Ishikawa (cell line): ENCODE measurements around the gene CDH23.

ENCODE experiments used
- CEBPB ChIP-seq: IDR thresholded peaks from 2 replicates; pipeline ENCODE4 v1.6.1; 2012
- CREB1 ChIP-seq: IDR thresholded peaks from 2 replicates; pipeline ENCODE4 v1.6.1; 2012; ENCODE audit warnings: low read depth
- EGR1 ChIP-seq: IDR thresholded peaks from 2 replicates; pipeline ENCODE4 v1.6.1; 2012
- EP300 ChIP-seq: IDR thresholded peaks from 2 replicates; pipeline ENCODE4 v1.6.1; 2012; ENCODE audit warnings: borderline replicate concordance
- FOXM1 ChIP-seq: IDR thresholded peaks from 2 replicates; pipeline ENCODE4 v1.6.1; 2012; ENCODE audit warnings: low read depth, borderline replicate concordance
- NFIC ChIP-seq: IDR thresholded peaks from 2 replicates; pipeline ENCODE4 v1.6.1; 2012
- RAD21 ChIP-seq: IDR thresholded peaks from 2 replicates; pipeline ENCODE4 v1.6.1; 2012; ENCODE audit warnings: low read depth
- TAF1 ChIP-seq: IDR thresholded peaks from 2 replicates; pipeline ENCODE4 v1.6.1; 2012; ENCODE audit warnings: low read depth, mild to moderate bottlenecking
- TCF12 ChIP-seq: IDR thresholded peaks from 2 replicates; pipeline ENCODE4 v1.6.1; 2012; ENCODE audit warnings: low read depth
- TEAD4 ChIP-seq: IDR thresholded peaks from 2 replicates; pipeline ENCODE4 v1.6.1; 2012
- YY1 ChIP-seq: IDR thresholded peaks from 2 replicates; pipeline ENCODE4 v1.6.1; 2012; ENCODE audit warnings: low read depth
- ZBTB7A ChIP-seq: IDR thresholded peaks from 2 replicates; pipeline ENCODE4 v1.6.1; 2012; ENCODE audit warnings: low read depth
- TF ChIP-seq, protein P1 (sequence below): IDR thresholded peaks from 2 replicates; pipeline ENCODE4 v1.6.1; 2012
- TF ChIP-seq, protein P2 (sequence below): IDR thresholded peaks from 2 replicates; pipeline ENCODE4 v1.6.1; 2012; ENCODE audit warnings: low read depth, mild to moderate bottlenecking
- TF ChIP-seq, protein P3 (sequence below): IDR thresholded peaks from 2 replicates; pipeline ENCODE4 v1.6.1; 2012

CDH23 gene

DNA sequence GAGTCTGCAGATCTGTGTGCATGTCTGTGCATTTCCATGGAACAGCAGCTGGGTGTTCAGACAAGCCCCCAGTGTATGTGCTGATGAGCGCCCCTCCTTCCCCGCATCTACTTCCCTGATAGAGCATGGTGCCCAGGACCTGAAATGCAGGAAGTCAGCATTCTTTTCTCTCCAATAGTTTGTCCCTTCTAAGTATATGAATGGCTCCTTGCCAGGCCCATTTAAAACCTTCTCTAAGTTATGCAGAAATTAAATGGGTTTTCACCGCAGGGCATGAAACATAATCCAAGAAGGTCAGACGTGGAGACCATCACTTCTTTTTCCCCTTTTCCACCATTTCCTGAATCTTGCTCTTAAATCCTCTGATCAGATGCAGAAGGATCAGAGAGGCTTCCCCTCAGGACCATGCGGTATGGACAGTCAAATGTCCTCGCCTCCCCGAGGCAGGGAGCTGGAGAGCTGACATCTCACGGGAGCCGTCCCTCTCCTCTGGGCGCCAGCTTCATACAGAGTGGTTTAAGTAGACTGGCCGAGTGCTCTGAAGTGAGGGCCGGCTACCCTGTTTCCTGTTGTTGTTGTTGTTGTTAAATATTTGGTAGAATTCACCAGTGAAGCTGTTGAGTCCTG, 167.6 kb downstream of the CDH23 start:
- TF ChIP-seq EGR1 (no peak), YY1 (no peak), NFIC (peak; percentile 55; the same call in 1 of the 2 replicates), FOXM1 (no peak)
- TF ChIP-seq, protein P1, sequence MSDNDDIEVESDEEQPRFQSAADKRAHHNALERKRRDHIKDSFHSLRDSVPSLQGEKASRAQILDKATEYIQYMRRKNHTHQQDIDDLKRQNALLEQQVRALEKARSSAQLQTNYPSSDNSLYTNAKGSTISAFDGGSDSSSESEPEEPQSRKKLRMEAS, result 0 out of 2 replicates have a peak, but pooled peaks have one; percentile 51

DNA sequence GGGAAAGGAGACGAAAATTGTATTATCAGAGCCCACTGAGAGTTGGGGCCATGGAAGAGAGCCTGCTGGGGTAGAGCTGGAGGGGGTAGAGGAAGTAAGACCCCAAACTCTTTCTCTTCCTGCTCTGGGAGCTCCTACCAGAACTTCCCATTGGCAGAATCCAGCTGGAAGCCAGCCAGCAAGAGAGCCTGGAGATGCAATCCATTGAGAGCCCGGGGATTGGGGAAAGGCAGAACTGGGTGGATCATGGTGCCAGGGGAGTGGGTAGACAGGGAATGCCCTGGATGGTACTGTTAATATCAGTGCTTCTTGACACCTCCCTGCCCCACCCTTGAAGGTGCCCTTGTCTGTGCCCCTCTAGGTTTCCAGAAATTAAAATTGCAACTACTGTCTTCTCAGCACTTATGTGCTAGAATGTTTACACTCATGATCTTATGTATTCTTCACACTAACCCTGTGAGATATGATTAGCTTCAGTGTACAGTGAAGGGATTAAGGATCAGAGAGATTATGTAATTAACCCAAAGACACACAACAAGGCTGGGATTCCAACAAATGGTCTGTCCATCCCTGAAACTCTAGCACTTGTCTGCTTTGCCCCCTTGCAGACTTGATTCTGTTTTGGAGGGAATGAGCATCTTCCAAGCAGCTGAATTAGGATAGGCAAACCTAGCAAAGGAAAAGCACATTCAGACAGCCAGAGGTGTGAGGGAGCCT, 168.7 kb downstream of the CDH23 start:
- TF ChIP-seq YY1 (no peak), EGR1 (no peak), ZBTB7A (no peak), TAF1 (no peak), FOXM1 (no peak), RAD21 (no peak), TEAD4 (no peak), EP300 (no peak), TCF12 (no peak), CEBPB (no peak), CREB1 (no peak), NFIC (no peak)
- TF ChIP-seq, protein P2, sequence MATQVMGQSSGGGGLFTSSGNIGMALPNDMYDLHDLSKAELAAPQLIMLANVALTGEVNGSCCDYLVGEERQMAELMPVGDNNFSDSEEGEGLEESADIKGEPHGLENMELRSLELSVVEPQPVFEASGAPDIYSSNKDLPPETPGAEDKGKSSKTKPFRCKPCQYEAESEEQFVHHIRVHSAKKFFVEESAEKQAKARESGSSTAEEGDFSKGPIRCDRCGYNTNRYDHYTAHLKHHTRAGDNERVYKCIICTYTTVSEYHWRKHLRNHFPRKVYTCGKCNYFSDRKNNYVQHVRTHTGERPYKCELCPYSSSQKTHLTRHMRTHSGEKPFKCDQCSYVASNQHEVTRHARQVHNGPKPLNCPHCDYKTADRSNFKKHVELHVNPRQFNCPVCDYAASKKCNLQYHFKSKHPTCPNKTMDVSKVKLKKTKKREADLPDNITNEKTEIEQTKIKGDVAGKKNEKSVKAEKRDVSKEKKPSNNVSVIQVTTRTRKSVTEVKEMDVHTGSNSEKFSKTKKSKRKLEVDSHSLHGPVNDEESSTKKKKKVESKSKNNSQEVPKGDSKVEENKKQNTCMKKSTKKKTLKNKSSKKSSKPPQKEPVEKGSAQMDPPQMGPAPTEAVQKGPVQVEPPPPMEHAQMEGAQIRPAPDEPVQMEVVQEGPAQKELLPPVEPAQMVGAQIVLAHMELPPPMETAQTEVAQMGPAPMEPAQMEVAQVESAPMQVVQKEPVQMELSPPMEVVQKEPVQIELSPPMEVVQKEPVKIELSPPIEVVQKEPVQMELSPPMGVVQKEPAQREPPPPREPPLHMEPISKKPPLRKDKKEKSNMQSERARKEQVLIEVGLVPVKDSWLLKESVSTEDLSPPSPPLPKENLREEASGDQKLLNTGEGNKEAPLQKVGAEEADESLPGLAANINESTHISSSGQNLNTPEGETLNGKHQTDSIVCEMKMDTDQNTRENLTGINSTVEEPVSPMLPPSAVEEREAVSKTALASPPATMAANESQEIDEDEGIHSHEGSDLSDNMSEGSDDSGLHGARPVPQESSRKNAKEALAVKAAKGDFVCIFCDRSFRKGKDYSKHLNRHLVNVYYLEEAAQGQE, result no peak
- TF ChIP-seq, protein P1, result no peak
- TF ChIP-seq, protein P3, sequence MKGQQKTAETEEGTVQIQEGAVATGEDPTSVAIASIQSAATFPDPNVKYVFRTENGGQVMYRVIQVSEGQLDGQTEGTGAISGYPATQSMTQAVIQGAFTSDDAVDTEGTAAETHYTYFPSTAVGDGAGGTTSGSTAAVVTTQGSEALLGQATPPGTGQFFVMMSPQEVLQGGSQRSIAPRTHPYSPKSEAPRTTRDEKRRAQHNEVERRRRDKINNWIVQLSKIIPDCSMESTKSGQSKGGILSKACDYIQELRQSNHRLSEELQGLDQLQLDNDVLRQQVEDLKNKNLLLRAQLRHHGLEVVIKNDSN, result no peak

DNA sequence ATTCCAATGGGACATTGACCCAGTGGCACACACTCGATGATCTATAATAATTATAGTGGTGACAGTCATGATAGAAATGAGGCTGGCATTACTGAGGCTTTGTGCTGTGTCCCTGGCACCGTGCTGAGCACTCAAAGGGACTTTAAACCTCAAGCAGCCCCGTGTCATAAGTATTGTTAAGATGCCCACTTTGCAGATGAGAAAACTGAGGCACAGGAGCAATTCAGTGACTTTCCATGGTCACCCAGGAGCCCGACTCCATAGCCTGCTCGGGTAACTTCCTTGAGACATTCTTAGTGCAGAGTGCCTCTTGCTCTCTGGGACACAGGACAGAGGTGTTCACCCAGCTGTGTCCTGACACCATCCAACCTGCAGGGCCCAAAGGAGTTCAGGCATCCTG, 170.3 kb downstream of the CDH23 start:
- TF ChIP-seq EGR1 (no peak), RAD21 (no peak), ZBTB7A (no peak), TCF12 (no peak), CEBPB (no peak), YY1 (no peak), FOXM1 (no peak), CREB1 (no peak), EP300 (no peak), TAF1 (no peak), NFIC (no peak), TEAD4 (no peak)
- TF ChIP-seq, protein P3, result no peak
- TF ChIP-seq, protein P2, result no peak
- TF ChIP-seq, protein P1, result no peak

DNA sequence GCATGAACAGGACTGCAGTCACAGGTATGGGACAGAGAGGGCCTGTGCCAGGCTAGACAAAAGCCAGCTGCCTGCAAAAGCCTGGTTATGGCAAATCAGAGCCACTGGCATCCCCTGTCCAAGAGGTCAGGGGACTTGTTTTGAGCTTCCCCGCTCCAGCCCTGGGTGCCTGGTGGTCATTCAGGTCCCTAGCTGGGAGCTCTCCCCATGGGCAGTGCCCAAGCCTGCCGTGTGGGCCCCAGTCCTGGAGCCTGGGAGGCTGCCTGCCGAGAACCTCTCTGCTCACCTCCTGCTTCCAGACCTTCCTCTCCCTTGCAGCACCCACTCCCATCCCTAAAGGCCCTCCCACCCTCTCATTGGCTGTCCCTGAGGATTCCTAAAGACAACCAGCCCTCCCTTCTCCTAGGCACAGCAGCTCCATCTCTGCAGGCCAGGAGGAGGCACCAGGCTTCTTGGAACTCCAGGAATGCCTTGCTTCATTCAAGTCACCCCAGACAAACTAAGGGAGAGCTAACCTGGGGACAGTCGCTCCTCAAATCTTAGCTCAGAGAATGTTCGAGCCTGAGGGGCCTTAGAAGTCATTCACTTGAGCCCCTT, 172.3 kb downstream of the CDH23 start:
- TF ChIP-seq CREB1 (no peak), RAD21 (no peak)
- TF ChIP-seq, protein P2, result no peak
